HG03066 (cell line): ENCODE measurements around the gene LONP1.
A peak's percentile ranks its signal among the peaks of the same experiment; 100 is the strongest.
"Not testable (repeated sequence)": the region's sequence is repeated elsewhere in the genome, so short reads cannot be mapped to it uniquely, and the experiment has no call there.

Experiments
- ATAC-seq: cut with Tn5 transposase; IDR thresholded peaks from one replicate; pipeline ENCODE4 v1.9.1; 2021; ENCODE audit warnings: low read depth; ENCODE audit not compliant: unreplicated experiment

Gene LONP1

GRCh38 chr19:5719961-5720790 is at the start of gene LONP1, which contains the start of gene CATSPERD:
TSS of gene LONP1 (minus strand) at chr19:5720146. CDS start at chr19:5720132, 14 bp downstream.
TSS of gene CATSPERD (plus strand) at chr19:5720637. CDS start at chr19:5720738, 101 bp downstream.
- ATAC-seq: peak; percentile 82

- no peak for ATAC-seq
Observed at GRCh38 chr19:5767949-5768348, 48.0 kb upstream of the LONP1 start.

- ATAC-seq: no peak
Observed at GRCh38 chr19:5765220-5765619, 45.3 kb upstream of the LONP1 start.

- no peak for ATAC-seq
Observed at GRCh38 chr19:5762608-5763217, 42.8 kb upstream of the LONP1 start.

GRCh38 chr19:5753743-5754142 is 33.8 kb upstream of the LONP1 start:
- ATAC-seq: no peak

GRCh38 chr19:5751709-5752108 is 31.8 kb upstream of the LONP1 start:
- no peak for ATAC-seq

GRCh38 chr19:5749505-5749904 is 29.6 kb upstream of the LONP1 start:
- ATAC-seq: no peak

- ATAC-seq: not testable (repeated sequence)
Observed at GRCh38 chr19:5748920-5749319, 29.0 kb upstream of the LONP1 start.

GRCh38 chr19:5744999-5745398 is 25.1 kb upstream of the LONP1 start:
- not testable (repeated sequence) for ATAC-seq

- no peak for ATAC-seq
Observed at GRCh38 chr19:5743630-5744029, 23.7 kb upstream of the LONP1 start.

- ATAC-seq: no peak
Observed at GRCh38 chr19:5742051-5742450, 22.1 kb upstream of the LONP1 start.

- ATAC-seq: no peak
Observed at GRCh38 chr19:5738423-5738822, 18.5 kb upstream of the LONP1 start.

GRCh38 chr19:5733172-5733571 is 13.2 kb upstream of the LONP1 start:
- not testable (repeated sequence) for ATAC-seq

GRCh38 chr19:5727453-5728050 is 7.6 kb upstream of the LONP1 start:
- no peak for ATAC-seq

- ATAC-seq: no peak
Observed at GRCh38 chr19:5719274-5719960, 529 bp downstream of the LONP1 start.

- no peak for ATAC-seq
Observed at GRCh38 chr19:5718579-5719273, 1.2 kb downstream of the LONP1 start.

GRCh38 chr19:5718037-5718578 is 1.8 kb downstream of the LONP1 start:
- no peak for ATAC-seq

GRCh38 chr19:5717215-5717935 is 2.6 kb downstream of the LONP1 start:
- no peak for ATAC-seq

GRCh38 chr19:5714816-5715215 is 5.1 kb downstream of the LONP1 start:
- no peak for ATAC-seq
